Measurements from ENCODE around the gene SF3B3. TPM values are rescaled to one million over a fixed set of nuclear protein-coding genes. Genes with fewer than 3 reads are reported as not detected.

SF3B3 gene
- total and polyA plus RNA-seq, 10 donors: 70.3 to 256 (median 103) TPM

- 53 to 81% (median 62%) methylated on average over 7 of the region's 7 CpGs for WGBS, 5 donors
- Histone ChIP-seq H3K27ac (no peak overlapping the region), H3K36me3 (peaks cover 15 to 100% (median 100%) of the 10 kb centered on the region in 6 donors), H3K27me3 (replicated peaks in 1 of 7) (no peaks in the 10 kb centered on the region), H3K9me3 (no peaks in the 10 kb centered on the region), H3K4me3 (no peak overlapping the region), H3K4me1 (no peaks in the 10 kb centered on the region)
- intact Hi-C loops (cut with DNase I; ENCODE audit: low total_unique reads): no loop called here
- TF ChIP-seq POLR2AphosphoS5 (IDR thresholded peaks at IDR 0.05): no peak
- no peak for TF ChIP-seq POLR2A (IDR thresholded peaks at IDR 0.05)
- TF ChIP-seq, protein P1, sequence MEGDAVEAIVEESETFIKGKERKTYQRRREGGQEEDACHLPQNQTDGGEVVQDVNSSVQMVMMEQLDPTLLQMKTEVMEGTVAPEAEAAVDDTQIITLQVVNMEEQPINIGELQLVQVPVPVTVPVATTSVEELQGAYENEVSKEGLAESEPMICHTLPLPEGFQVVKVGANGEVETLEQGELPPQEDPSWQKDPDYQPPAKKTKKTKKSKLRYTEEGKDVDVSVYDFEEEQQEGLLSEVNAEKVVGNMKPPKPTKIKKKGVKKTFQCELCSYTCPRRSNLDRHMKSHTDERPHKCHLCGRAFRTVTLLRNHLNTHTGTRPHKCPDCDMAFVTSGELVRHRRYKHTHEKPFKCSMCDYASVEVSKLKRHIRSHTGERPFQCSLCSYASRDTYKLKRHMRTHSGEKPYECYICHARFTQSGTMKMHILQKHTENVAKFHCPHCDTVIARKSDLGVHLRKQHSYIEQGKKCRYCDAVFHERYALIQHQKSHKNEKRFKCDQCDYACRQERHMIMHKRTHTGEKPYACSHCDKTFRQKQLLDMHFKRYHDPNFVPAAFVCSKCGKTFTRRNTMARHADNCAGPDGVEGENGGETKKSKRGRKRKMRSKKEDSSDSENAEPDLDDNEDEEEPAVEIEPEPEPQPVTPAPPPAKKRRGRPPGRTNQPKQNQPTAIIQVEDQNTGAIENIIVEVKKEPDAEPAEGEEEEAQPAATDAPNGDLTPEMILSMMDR (IDR thresholded peaks at IDR 0.05 in 8 of 11, conservative IDR thresholded peaks at IDR 0.05 in 3 of 11): no peak
- no peak for DNase-seq
Observed at GRCh38 chr16:70563636-70564035, 40.0 kb downstream of the SF3B3 start.

GRCh38 chr16:70565053-70565452, 41.4 kb downstream of the SF3B3 start:
- H3K4me3 ChIP-seq: no peak overlapping the region
- H3K27ac ChIP-seq: no peak overlapping the region
- no peak for TF ChIP-seq POLR2AphosphoS5 (IDR thresholded peaks at IDR 0.05)
- no peak for TF ChIP-seq POLR2A (IDR thresholded peaks at IDR 0.05)
- TF ChIP-seq, protein P1 (IDR thresholded peaks at IDR 0.05 in 8 of 11, conservative IDR thresholded peaks at IDR 0.05 in 3 of 11): no peak
- peaks cover 21 to 100% (median 100%) of the 10 kb centered on the region in 6 donors for H3K36me3 ChIP-seq
- no peaks in the 10 kb centered on the region for H3K4me1 ChIP-seq
- DNase-seq: no peak
- WGBS, 5 donors: 90 to 96% (median 93%) methylated on average over 4 of the region's 4 CpGs
- H3K27me3 ChIP-seq (replicated peaks in 1 of 7): no peaks in the 10 kb centered on the region
- intact Hi-C loops (cut with DNase I; ENCODE audit: low total_unique reads): no loop called here
- no peaks in the 10 kb centered on the region for H3K9me3 ChIP-seq

DNA sequence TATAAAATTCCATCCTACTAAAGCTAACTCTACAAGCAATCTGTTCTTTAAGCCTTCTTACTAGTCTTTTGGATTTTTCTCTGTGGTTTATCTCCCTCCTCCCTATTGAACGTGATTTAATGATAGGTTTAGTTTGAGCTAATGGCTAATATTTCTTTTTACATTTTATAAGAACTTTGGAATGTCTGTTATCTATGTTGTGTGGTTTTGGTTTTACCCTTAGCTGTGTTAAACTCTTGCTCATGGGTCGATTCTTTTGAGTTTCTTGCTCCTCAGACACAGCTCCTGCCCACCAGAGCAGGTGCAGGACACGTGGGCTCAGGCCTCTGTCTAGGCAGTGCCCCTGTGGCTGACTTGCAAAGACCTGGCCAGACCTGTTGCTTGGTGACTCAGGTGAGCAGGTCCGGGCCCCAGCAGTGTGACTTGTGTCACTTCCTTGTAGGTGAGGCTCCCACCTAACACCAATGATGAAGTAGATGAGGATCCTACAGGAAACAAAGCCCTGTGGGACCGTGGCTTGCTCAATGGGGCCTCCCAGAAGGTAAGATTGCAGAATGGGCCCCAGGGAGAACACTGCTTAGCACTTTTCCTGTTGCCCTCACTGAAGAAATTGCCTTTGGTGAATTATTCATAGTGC, 45.1 kb downstream of the SF3B3 start:
- TF ChIP-seq, protein P1 (IDR thresholded peaks at IDR 0.05 in 8 of 11, conservative IDR thresholded peaks at IDR 0.05 in 3 of 11): no peak
- TF ChIP-seq POLR2A (IDR thresholded peaks at IDR 0.05) (no peak), POLR2AphosphoS5 (IDR thresholded peaks at IDR 0.05) (peak in 1 of 3 donors; percentile 25)
- no peaks in the 10 kb centered on the region for H3K27me3 ChIP-seq (replicated peaks in 1 of 7)
- H3K36me3 ChIP-seq: peaks cover 23 to 100% (median 94%) of the 10 kb centered on the region in 6 donors
- DNase-seq: no peak
- no peak overlapping the region for H3K4me3 ChIP-seq
- peaks cover 6 to 23% (median 15%) of the 10 kb centered on the region in 6 donors for H3K4me1 ChIP-seq
- intact Hi-C loops (cut with DNase I; ENCODE audit: low total_unique reads): no loop called here
- H3K9me3 ChIP-seq: no peaks in the 10 kb centered on the region
- peak overlapping the region in 1 of 8 donors; percentile 14 for H3K27ac ChIP-seq
- 76 to 89% (median 81%) methylated on average over 3 to 5 of the region's 5 CpGs for WGBS, 5 donors

DNA sequence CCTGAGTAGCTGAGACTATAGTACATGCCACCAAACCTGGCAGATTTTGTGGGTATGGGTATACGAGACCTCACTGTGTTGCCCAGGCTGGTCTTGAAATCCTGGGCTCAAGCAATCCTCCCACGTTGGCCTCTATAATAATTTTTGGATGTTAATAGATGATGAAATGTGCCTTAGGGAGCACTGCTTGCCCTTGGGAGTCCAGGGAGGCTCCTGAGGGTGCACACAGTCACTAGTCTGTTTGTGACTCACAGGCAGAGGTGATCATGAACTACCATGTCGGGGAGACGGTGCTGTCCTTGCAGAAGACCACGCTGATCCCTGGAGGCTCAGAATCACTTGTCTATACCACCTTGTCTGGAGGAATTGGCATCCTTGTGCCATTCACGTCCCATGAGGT, 46.1 kb downstream of the SF3B3 start:
- intact Hi-C loops (cut with DNase I; ENCODE audit: low total_unique reads): no loop called here
- no peak for DNase-seq
- peaks cover 12 to 33% (median 24%) of the 10 kb centered on the region in 6 donors for H3K4me1 ChIP-seq
- peaks cover 17 to 100% (median 84%) of the 10 kb centered on the region in 6 donors for H3K36me3 ChIP-seq
- no peak for TF ChIP-seq POLR2A (IDR thresholded peaks at IDR 0.05)
- no peak overlapping the region for H3K27ac ChIP-seq
- H3K4me3 ChIP-seq: no peak overlapping the region
- H3K27me3 ChIP-seq (replicated peaks in 1 of 7): no peaks in the 10 kb centered on the region
- WGBS, 5 donors: 90 to 93% (median 92%) methylated on average over 6 of the region's 6 CpGs
- no peaks in the 10 kb centered on the region for H3K9me3 ChIP-seq

Measured in spleen (tissue), 11 donors.